Measurements from ENCODE around the gene MECP2.

DNA sequence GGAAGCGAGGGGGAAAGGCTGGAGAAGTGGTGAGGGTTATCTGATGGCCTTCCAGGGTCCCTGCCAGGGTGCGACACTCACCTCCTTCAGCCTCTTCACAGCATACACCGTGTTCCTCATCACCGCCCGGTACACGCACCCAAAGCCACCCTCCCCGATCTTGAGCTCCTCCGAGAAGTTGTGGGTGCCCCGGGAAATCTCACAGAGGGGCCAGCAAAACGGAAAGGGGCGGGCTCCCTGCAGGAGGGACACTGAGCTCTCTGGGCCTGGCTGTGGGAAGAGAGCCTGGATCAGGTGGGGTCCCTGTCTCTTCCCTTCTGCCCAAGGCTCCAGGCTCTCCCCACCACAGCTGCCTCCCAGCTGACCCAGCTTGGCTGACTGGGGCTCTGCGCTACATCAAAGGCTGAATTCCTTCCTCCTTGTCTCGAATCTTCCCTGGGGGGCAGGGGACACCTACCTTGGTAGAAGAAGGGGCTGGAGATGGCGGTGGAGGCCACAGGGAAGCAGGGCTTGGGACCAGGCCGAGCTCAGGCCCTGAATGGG, 78.9 kb downstream of the MECP2 start:
- TF ChIP-seq, protein P1, sequence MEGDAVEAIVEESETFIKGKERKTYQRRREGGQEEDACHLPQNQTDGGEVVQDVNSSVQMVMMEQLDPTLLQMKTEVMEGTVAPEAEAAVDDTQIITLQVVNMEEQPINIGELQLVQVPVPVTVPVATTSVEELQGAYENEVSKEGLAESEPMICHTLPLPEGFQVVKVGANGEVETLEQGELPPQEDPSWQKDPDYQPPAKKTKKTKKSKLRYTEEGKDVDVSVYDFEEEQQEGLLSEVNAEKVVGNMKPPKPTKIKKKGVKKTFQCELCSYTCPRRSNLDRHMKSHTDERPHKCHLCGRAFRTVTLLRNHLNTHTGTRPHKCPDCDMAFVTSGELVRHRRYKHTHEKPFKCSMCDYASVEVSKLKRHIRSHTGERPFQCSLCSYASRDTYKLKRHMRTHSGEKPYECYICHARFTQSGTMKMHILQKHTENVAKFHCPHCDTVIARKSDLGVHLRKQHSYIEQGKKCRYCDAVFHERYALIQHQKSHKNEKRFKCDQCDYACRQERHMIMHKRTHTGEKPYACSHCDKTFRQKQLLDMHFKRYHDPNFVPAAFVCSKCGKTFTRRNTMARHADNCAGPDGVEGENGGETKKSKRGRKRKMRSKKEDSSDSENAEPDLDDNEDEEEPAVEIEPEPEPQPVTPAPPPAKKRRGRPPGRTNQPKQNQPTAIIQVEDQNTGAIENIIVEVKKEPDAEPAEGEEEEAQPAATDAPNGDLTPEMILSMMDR (conservative IDR thresholded peaks at IDR 0.05; ENCODE audit: low read length), result no peak
- TF ChIP-seq EZH2phosphoT487 (IDR thresholded peaks at IDR 0.05; ENCODE audit: borderline replicate concordance), result no peak
